GM13977 (cell line): Measurements from ENCODE around the gene TTC28.

Experiments
- DNase-seq: peaks from one replicate; pipeline ENCODE4 v3.0.0; 2012; ENCODE audit warnings: low spot score
- CTCF ChIP-seq: IDR thresholded peaks from 2 replicates; pipeline ENCODE4 v1.5.1; 2012; ENCODE audit warnings: mild to moderate bottlenecking, control low read depth; ENCODE audit not compliant: insufficient read depth; ENCODE audit errors: extremely low read depth, missing control alignments
- in situ Hi-C: fragments of 300-500 bp; cut with MboI; formaldehyde crosslinking; loops from one replicate; pipeline ENCODE4 v1.12.0; 2022; ENCODE audit warnings: low sequenced_read_pairs, low pct_unique_long_range_greater_than_20kb, mixed read lengths, inconsistent platforms; ENCODE audit not compliant: unreplicated experiment

The TTC28 gene

GRCh38 chr22:28714043-28714628 is 34.5 kb upstream of the TTC28 start:
- in situ Hi-C loops, result no loop called here
- no peak for TF ChIP-seq CTCF
- DNase-seq, result no peak

- in situ Hi-C loops, result no loop called here
- no peak for TF ChIP-seq CTCF
- DNase-seq, result no peak
Measured at GRCh38 chr22:28711820-28712777, 32.5 kb upstream of the TTC28 start.

GRCh38 chr22:28711341-28711740 is 31.7 kb upstream of the TTC28 start:
- no peak for DNase-seq

GRCh38 chr22:28710576-28711191 is 31.0 kb upstream of the TTC28 start:
- in situ Hi-C loops, result no loop called here
- no peak for TF ChIP-seq CTCF
- no peak for DNase-seq

More at GRCh38 chr22:28711341-28711740, 31.7 kb upstream of the TTC28 start:
- TF ChIP-seq CTCF, result no peak
- in situ Hi-C loops, result no loop called here

GRCh38 chr22:28710107-28710506 is 30.5 kb upstream of the TTC28 start:
- no peak for DNase-seq
- in situ Hi-C loops, result no loop called here
- no peak for TF ChIP-seq CTCF

- DNase-seq, result no peak
- no peak for TF ChIP-seq CTCF
- in situ Hi-C loops, result no loop called here
Measured at GRCh38 chr22:28706845-28707244, 27.2 kb upstream of the TTC28 start.
